Amygdala (tissue), 56 donors: Measurements from ENCODE around the gene PRKN.
"Not testable (repeated sequence)": the region's sequence is repeated elsewhere in the genome, so short reads cannot be mapped to it uniquely, and the experiment has no call there.

Experiments
- DNase-seq, 56 donors: peaks; one replicate each; lab custom pipeline; 2025; lab: John Stamatoyannopoulos, UW

The PRKN gene

DNA sequence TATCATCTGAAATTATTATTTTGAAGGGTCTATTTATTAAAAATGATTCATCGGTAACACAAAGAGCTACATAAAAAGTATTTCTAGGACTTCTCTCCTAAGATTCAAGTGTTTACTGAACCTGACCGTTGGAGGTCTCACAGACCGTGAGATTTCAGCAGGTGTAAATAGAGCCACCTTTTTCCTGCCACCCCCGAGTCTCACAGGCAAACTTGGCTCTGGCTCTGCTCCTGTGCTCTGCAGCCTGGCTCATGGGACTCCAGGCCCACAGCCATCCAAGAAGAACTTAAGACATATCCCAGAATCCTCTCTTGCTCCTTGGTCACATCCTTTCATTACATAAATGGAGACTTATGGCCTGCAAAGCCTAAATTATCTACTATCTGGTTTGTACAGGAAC is 1385.9 kb downstream of the PRKN start:
- no peak for DNase-seq

DNA sequence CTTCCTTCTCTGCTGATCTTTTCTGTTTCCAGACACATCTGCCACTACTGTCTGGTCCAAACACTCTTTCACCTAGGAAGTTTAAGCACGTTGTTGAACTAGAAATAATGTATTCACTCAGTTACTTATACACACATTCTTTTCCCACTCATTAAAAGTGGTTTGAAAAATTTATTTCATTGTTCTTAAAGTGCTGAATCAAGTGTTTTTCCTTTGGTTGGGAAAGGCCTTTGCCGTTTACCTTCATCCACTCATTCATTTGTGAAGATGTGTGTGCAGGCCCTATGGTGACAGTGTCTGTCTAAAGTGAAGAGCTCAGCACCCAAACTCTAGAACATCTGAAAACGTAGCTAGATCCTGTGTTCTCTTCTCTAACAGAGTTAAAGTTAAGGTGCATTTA is 1389.6 kb downstream of the PRKN start:
- no peak for DNase-seq

DNA sequence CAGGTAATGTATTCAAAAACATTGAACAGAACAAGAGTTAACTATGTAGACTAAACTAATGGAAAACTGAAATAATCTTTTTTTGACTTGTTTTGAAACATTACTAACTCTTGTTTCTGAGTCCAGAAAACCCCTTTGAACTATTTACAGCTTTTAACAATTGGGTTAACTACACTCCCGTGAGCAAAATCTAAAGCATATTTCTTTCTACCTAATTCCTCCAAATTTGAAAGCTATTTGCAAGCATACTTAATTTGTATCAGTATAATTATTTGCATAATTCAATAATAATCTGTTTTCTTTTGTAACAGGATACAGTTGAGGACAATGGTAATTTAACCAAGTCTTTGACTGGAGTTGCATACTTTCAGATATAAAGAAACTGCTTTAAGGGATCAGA is 1391.1 kb downstream of the PRKN start:
- no peak for DNase-seq

DNA sequence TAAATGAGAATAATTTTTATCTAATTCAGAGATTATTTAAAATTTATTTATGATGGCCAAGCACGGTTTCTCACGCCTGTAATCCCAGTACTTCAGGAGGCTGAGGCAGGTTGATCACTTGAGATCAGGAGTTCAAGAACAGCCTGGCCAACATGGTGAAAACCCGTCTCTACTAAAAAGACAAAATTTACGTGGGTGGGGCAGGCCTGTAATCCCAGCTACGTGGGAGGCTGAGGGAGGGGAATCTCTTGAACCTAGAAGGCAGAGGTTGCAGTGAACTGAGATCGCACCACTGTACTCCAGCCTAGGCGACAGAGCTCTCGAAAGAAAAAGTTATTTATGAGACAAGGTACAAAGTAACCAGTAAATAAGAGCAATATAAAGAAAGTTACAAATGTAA is 1394.2 kb downstream of the PRKN start:
- DNase-seq, result no peak

DNA sequence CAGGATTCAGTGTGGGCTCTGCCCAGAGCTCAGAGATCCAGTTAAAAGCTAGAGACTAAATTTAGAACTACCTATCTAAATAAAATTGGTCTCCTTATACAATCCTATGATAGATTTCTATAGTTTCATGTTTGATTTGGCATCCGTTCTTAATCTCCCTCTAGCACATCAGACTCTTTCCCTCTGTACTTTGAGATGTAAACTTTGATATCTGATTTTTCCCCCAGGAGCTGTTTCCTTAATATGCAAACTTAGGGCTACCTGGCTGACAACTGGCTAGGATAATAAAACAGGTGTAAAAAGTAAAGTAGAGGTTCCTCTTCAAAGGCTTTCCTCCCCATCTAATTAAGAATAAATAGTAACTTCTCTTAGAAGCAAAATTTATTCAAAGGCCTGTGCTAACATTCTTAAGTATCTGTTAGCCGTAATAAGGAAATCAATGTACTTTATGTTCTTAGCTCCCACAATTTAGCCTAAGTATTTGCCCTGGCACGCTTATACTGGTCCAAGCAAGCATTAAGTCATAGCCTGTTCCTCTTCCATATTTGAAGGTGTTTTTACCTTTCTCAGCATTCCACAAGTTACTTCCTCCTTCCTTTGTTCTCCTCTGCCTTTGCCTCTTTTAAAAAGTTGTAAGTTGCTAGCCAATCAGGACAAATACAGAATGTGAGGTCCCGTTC is 1396.0 kb downstream of the PRKN start:
- not testable (repeated sequence) for DNase-seq

DNA sequence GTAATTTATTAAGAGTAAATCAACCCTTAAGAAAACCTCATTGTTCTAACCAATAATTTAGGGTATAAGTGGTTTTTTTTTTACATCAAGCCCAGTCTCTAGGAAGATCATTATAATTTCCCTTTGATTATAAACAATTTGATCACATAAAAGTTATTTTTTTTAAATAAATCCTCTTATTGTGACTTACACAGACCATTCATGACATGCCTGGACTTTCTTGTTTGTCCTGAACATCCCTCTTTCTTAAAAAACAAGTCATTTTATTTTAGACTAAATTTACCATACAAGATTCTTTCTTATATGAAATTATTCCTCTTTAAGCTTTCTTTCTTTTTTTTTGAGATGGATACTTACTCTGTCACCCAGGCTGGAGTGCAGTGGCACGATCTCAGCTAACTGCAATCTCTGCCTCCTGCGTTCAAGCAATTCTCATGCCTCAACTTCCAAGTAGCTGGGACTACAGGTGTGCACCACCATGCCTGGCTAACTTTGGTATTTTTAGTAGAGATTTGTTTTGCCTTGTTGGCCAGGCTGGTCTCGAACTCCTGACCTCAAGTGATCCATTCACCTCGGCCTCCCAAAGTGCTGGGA is 1400.1 kb downstream of the PRKN start:
- DNase-seq, result no peak

DNA sequence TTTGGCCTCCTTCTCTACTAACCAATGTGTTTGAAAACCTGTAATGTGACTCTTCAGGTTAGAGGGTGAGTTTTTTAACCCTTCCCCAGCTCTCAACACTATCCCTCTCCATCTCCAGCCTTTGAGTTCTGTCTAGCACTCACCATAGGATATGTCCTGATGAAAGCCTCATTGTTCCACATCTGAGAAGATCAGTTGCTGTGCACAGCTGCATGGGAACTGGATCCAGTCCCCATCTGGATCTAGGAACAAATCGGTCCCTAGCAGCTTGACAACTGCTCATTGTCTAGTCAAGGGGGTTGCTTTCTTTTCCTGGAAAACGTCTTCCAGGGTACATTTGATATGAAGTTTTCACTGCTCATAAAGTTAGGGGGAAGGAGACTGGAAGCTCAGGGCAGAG is 1408.3 kb downstream of the PRKN start:
- peak in 50 of 56 donors; percentile 5 to 90 (median 50) for DNase-seq

DNA sequence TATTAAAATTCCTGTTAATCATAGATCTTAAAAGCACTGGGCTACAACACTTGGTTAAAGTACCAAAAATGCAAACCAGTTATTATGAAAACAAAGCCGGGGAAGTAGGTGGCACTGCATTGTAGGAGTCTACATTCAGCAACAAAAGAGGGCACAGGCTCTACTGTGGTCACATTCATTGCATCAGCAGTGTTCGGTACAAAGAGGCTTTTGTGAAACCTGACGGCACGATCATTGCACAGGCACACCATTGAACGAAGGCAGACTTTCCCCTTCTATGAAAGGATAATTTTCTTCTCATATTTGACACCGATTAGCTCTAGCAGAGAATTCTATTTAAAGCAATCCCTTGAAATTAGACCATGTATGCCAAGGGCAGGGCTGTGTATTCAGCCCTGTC is 1409.1 kb downstream of the PRKN start:
- peak in 48 of 56 donors; percentile 7 to 88 (median 47) for DNase-seq

DNA sequence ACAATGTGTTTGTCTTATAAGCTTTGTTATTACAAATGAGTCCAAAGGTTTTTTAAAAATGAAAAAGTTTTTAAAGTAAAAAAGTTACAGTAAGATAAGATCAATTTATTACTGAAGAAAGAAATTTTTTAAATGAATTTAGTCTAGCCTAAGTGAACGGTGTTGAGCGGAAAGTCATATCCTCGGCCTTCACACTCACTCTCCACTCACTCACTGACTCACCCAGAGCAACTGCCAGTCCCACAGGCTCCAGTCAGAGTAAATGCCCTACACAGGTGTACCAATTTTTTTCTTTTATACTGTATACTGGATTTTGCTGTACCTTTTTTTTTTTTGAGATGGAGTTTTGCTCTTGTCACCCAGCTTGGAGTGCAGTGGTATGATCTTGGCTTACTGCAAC is 1411.0 kb downstream of the PRKN start:
- no peak for DNase-seq

DNA sequence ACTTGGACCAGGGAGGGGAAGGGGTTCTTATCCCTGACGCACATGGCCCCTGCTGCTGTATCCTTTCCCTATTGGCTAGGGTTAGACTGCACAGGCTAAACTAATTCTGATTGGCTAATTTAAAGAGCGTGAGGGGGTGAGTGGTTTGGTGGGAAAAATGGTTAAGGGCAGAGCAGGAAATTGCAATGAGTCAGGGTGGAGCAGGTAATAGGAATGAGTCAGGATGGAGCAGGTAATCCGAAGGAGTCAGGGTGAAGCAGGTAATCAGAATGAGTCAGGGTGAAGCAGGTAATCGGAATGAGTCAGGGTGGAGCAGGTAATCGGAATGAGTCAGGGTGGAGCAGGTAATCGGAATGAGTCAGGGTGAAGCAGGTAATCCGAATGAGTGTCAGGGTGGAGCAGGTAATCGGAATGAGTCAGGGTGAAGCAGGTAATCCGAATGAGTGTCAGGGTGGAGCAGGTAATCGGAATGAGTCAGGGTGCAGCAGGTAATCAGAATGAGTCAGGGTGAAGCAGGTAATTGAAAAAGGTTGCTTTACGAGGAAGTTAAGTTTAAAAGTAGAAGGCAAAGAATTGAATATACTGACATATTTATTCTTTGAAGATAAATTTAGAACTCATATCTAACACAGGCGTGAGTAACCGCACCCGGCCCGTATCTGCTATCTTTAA is 1412.2 kb downstream of the PRKN start:
- not testable (repeated sequence) for DNase-seq

DNA sequence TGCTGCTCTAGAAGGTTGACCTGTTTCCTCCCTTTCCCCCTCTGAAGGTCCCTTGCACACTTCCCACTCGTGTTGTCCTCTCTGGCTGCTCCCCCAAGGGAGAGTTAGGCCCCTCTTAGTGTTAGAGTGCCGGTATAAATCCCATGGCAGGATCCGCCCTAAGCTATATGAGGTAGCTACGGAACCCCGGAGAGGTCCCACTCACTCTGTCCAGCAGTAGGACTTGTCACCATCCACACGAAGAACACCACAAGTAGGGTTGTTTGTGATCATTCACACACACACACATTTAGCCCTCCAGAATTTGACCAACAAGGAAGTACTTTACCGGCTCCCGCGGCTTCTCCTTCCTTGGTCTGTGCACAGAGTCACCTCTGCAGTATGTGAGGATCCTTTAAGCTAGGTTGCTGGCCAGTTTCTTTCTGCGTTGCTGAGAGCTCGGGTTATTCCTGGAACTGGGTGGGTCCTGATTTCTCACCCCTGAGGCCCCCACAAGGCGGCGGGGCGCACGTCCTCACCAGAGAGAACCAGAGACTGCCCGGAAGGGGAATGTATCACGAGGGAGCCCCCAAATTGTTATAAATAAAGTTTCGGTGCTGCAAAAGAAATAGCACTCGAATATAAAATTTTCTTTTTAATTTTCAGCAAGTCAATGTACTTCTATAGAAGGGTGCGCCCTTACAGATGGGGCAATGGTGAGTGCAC is 1412.9 kb downstream of the PRKN start:
- DNase-seq, result not testable (repeated sequence)

DNA sequence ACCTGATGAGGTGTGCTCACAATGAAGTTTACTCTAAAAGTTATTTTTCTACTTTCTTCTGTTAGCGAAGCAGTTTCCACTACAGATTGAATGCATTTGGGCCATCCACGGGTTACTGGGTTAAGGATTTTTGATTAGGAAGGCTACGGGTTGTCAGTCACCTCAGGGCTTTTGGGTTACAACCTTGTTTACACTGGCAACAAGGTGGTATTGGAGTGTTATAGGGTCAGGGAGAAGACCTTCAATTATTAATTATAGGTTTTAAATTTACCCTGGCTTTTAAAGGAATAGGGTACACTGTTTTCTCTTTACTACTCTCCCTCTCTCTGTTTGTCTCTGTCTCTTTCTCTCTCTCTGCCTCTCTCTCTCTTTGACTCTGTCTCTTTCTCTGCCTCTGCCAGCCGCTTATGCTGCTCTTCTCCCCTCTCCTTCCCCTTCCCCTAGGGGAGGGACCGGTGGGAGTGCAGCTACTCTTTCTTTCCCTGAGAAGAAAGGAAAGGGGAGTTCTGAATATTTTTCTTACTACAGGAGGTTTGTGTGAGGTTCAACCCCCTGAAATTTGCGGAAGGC is 1413.5 kb downstream of the PRKN start:
- no peak for DNase-seq

DNA sequence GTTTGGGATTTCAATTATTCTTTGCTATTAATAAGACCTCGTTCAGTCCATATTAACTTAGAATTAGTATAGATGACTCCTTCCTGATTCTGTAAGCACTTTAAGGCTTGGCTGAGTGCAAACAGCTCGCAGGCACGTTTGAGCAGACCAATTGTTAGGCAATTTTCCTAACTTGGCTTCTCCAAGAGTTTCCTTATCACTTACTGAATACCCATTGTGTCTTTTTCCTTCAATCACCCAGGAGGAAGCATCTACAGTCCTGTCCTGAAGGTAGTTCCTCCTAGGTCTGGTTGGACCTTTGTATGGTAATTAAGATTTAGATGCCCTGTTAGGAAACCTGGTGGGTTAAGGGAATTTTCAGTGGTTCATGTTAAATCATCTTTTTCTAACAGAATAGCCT is 1414.1 kb downstream of the PRKN start:
- not testable (repeated sequence) for DNase-seq

DNA sequence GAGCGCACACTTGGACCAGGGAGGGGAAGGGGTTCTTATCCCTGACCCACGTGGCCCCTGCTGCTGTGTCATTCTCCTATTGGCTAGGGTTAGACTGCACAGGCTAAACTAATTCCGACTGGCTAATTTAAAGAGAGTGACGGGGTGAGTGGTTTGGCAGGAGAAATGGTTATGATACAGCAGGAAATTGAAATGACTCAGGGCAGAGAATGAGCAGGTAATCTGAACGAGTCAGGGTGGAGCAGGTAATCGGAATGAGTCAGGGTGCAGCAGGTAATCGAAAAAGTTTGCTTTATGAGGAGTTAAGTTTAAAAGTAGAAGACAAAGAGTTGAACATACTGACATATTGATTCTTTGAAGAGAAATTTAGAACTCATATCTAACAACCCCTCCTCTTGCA is 1417.8 kb downstream of the PRKN start:
- not testable (repeated sequence) for DNase-seq

DNA sequence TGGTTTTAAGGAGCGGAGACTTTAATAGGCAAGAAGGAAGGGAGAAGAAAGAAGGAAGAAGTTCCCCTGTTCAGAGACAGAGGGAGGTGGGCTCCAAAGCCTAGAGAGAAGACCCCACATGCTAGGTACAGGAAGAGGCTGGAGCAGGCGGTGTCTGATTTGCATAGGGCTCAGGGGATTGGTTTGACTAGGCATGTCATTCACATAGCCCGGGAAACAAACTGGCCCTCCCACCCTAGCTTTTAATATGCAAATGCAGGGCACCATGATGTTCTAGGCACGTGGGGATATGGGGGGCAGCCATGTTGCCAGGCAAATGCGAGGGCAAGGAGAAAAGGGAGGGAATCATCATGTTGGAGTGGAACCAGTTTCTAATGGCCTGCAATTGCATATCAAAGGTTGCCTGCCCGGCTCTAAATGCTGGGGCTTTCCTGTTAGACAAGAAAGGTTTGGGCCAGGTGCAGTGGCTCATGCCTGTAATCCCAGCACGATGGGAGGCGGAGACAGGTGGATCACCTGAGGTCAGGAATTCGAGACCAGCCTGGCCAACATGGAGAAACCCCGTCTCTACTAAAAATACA is 1419.4 kb downstream of the PRKN start:
- no peak for DNase-seq

DNA sequence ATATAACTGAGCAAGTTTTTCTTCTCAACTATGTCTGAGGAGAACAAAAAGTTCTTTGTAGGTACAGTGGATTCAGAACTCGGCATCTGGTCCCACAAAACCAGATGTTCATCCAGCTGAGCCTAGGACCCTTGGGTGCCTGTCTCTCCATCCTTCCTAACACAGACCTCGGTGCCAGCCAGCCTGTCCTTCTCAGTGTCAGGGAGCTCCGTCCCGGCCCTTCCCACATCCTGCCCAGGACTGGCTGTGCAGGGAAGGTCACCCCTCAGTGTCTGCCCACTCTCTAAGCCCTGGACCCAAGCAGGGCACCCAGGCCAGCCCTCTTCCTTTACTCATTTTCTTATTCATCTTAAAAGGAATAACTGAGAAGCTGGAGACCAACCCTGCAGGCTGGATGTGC is 1421.7 kb downstream of the PRKN start:
- peak in 14 of 56 donors; percentile 4 to 41 (median 16) for DNase-seq

DNA sequence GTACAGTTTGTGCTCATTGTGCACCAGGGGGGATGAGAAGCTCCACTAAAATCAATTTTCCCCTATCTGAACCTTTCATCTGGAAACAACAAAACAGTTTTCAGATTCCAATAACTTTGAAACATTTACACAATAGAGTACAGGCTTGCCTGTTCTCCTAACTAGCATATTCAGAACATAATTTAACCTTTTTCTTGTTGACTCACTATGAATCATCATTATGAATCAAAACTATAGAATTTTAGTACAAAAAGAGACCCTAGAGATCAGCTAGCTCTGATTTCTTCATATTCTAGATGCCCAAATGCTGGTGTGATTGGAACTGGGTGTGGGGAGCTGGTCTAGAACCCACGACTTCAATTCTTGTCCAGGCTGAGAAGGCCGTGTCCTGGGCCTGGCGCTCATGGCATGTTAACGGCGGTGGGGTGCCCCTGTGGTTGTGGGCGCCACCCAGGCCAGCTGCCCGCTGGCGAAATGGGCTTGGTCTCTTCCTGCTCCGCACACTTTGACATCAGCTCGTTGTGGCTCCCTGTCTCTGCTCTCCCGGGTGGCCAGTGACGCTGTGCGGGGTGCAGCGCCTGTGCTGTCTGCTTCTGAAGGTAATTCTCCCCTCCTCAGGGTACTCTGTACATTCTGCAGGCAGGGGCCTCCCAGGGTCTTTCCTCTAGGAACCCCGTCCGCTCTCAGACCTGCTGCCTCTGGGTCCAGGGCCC is 1423.8 kb downstream of the PRKN start:
- DNase-seq, result no peak

DNA sequence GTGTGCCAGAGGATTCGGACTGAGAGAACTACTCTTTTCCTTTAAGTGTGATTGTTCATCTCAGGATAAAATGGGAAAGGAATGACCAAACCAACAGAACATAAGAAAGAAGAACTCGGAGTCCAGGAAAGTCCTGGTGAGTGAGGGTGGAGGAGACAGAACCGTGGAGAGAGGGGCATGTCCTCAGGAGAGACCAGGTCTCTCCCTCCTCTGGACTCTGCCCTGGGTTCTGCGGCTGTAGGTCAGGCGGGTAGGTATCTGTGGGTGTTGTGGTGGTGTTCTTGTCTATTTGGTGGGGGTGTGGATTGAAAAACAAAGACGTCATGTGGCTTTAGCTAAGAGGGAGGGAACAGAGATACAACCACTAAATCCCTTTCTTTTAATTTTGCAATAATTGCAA is 1424.6 kb downstream of the PRKN start:
- no peak for DNase-seq

DNA sequence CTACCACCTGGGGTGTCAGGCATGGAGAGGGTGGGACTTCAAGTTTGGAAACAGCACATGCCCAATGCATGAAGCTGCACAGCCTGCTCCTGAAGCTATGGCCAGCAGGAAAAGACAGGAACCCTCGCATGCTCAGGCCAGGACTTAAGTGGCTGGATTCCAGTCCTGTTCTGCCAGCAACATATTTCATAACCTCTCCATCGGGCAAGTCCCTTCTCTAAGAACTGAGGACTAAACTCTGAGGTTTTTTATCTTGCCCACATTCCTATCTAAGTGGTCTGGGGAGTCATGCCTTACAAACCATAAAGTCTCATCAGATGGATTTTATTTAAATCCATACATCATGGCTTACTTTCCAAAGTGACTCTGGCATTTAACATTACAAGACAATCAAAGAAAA is 1426.2 kb downstream of the PRKN start:
- DNase-seq, result no peak

DNA sequence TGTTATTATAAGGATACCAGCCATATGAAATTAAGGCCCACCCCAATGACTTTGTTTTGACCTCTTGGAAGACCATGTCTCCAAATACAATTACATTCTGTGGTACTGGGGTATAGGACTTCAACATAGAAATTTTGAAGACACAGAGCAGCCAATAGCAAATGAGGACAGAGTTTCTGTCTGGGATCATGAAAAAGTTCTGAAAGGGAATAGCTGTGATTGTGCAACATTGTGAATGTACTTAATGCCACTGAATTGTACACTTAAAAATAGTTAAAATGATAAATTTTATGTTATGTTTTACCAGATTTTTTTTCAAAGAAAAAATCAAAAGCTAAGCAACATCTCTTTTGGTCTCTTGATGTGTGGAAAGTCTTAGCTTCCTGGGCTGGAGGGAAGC is 1426.7 kb downstream of the PRKN start:
- no peak for DNase-seq
